ENCODE data around the gene SMIM24. TPM values are rescaled to one million over a fixed set of nuclear protein-coding genes. Genes with fewer than 3 reads are reported as not detected.
"Not testable (repeated sequence)": the region's sequence is repeated elsewhere in the genome, so short reads cannot be mapped to it uniquely, and the experiment has no call there.

Gene SMIM24
- total RNA-seq, 2 donors from 2014 or later = not detected

- Mint-ChIP-seq H3K27me3 (ENCODE audit: insufficient read depth) (no peaks in the 10 kb centered on the region), H3K9me3 (no peaks in the 10 kb centered on the region), H3K4me1 (peaks cover 13% of the 10 kb centered on the region), H3K36me3 (ENCODE audit: low read depth) (peaks cover 12% of the 10 kb centered on the region), H3K27ac (no peak overlapping the region), H3K4me3 (peak overlapping the region; percentile 88)
- Histone ChIP-seq H3K27ac (ENCODE audit: low read depth, low read length) (no peak overlapping the region), H3K4me1 (ENCODE audit: control insufficient read depth, insufficient read depth, low read length) (no peaks in the 10 kb centered on the region), H3K9me3 (ENCODE audit: control insufficient read depth, low read length) (no peaks in the 10 kb centered on the region), H3K36me3 (ENCODE audit: control insufficient read depth, insufficient read depth, low read length) (peaks cover 29% of the 10 kb centered on the region), H3K27me3 (ENCODE audit: control insufficient read depth, insufficient read depth, low read length, poor library complexity, severe bottlenecking) (no peaks in the 10 kb centered on the region), H3K9ac (ENCODE audit: extremely low read depth, low read length, poor library complexity, severe bottlenecking) (no peak overlapping the region), H3K4me3 (ENCODE audit: low read length) (no peak overlapping the region)
- DNase-seq = no peak
- TF ChIP-seq CTCF (conservative IDR thresholded peaks at IDR 0.05) = no peak
- WGBS, 2 experiments (ENCODE audit: insufficient coverage in 1 of 2, insufficient read length in 1 of 2) = 96% methylated on average over 22 to 23 of the region's 23 CpGs
Measured at GRCh38 chr19:3508771-3509535, 28.6 kb upstream of the SMIM24 start.

- not testable (repeated sequence) for H3K27ac ChIP-seq (ENCODE audit: low read depth, low read length); H3K27me3 Mint-ChIP-seq (ENCODE audit: insufficient read depth); H3K27ac Mint-ChIP-seq; H3K9ac ChIP-seq (ENCODE audit: extremely low read depth, low read length, poor library complexity, severe bottlenecking); H3K4me1 ChIP-seq (ENCODE audit: control insufficient read depth, insufficient read depth, low read length); H3K9me3 Mint-ChIP-seq; DNase-seq; H3K27me3 ChIP-seq (ENCODE audit: control insufficient read depth, insufficient read depth, low read length, poor library complexity, severe bottlenecking); H3K9me3 ChIP-seq (ENCODE audit: control insufficient read depth, low read length)
- H3K4me1 Mint-ChIP-seq = peaks cover 13% of the 10 kb centered on the region
- H3K4me3 ChIP-seq (ENCODE audit: low read length) = peak overlapping the region; percentile 84
- H3K4me3 Mint-ChIP-seq = peak overlapping the region; percentile 88
- peaks cover 23% of the 10 kb centered on the region for H3K36me3 ChIP-seq (ENCODE audit: control insufficient read depth, insufficient read depth, low read length)
- 90 to 93% methylated on average over 10 to 18 of the region's 18 CpGs for WGBS, 2 experiments (ENCODE audit: insufficient coverage in 1 of 2, insufficient read length in 1 of 2)
- peaks cover 12% of the 10 kb centered on the region for H3K36me3 Mint-ChIP-seq (ENCODE audit: low read depth)
Measured at GRCh38 chr19:3508121-3508661, 27.9 kb upstream of the SMIM24 start.

- peak overlapping the region; percentile 64 for H3K9ac ChIP-seq (ENCODE audit: extremely low read depth, low read length, poor library complexity, severe bottlenecking)
- Mint-ChIP-seq H3K27ac (peak overlapping the region; percentile 88), H3K36me3 (ENCODE audit: low read depth) (peaks cover 12% of the 10 kb centered on the region), H3K27me3 (ENCODE audit: insufficient read depth) (no peaks in the 10 kb centered on the region), H3K4me3 (peak overlapping the region; percentile 88), H3K4me1 (peaks cover 13% of the 10 kb centered on the region), H3K9me3 (no peaks in the 10 kb centered on the region)
- peak; percentile 83 for DNase-seq
- TF ChIP-seq CTCF (conservative IDR thresholded peaks at IDR 0.05) = no peak
- 17 to 20% methylated on average over 8 to 31 of the region's 31 CpGs for WGBS, 2 experiments (ENCODE audit: insufficient coverage in 1 of 2, insufficient read length in 1 of 2)
- H3K4me3 ChIP-seq (ENCODE audit: low read length) = peak overlapping the region; percentile 84
- H3K36me3 ChIP-seq (ENCODE audit: control insufficient read depth, insufficient read depth, low read length) = peaks cover 23% of the 10 kb centered on the region
- no peaks in the 10 kb centered on the region for H3K9me3 ChIP-seq (ENCODE audit: control insufficient read depth, low read length)
- H3K27ac ChIP-seq (ENCODE audit: low read depth, low read length) = no peak overlapping the region
- H3K4me1 ChIP-seq (ENCODE audit: control insufficient read depth, insufficient read depth, low read length) = no peaks in the 10 kb centered on the region
- no peaks in the 10 kb centered on the region for H3K27me3 ChIP-seq (ENCODE audit: control insufficient read depth, insufficient read depth, low read length, poor library complexity, severe bottlenecking)
Measured at GRCh38 chr19:3507371-3508120, 27.2 kb upstream of the SMIM24 start.
